Stimulated activated CD4-positive, alpha-beta T cell treated with anti-CD3 and anti-CD28 coated beads, TNF-alpha, amount 100 ng/mL, for 24 hours (primary cell): ENCODE data around the gene RTRAF.
A peak's percentile ranks its signal among the peaks of the same experiment; 100 is the strongest.

Experiments
- DNase-seq, 3 experiments: peaks; one replicate each; pipeline ENCODE4 v3.0.0-alpha.2; 2020; ENCODE audit warnings: low read depth in 3 of 3

RTRAF gene

GRCh38 chr14:51989293-51990234 lies at the start of gene RTRAF:
TSS of gene RTRAF (plus strand) at chr14:51989546. CDS start at chr14:51989640, 94 bp downstream.
- peak; percentile 81 to 90 (median 85) for DNase-seq

- DNase-seq: no peak
These were observed 49.5 kb upstream of the RTRAF start for GRCh38 chr14:51939755-51940301.

GRCh38 chr14:51942971-51943370 lies 46.4 kb upstream of the RTRAF start:
- no peak for DNase-seq

- no peak for DNase-seq
These were observed 39.3 kb upstream of the RTRAF start for GRCh38 chr14:51950007-51950406.

- no peak for DNase-seq
These were observed 37.7 kb upstream of the RTRAF start for GRCh38 chr14:51951656-51952055.

GRCh38 chr14:51954031-51954430 lies 35.3 kb upstream of the RTRAF start:
- no peak for DNase-seq

GRCh38 chr14:51954657-51955056 lies 34.7 kb upstream of the RTRAF start:
- no peak for DNase-seq

GRCh38 chr14:51957950-51958349 lies 31.4 kb upstream of the RTRAF start:
- no peak for DNase-seq

- DNase-seq: no peak
These were observed 29.4 kb upstream of the RTRAF start for GRCh38 chr14:51959928-51960327.

GRCh38 chr14:51960866-51961265 lies 28.5 kb upstream of the RTRAF start:
- no peak for DNase-seq

- no peak for DNase-seq
These were observed 26.6 kb upstream of the RTRAF start for GRCh38 chr14:51962711-51963110.

- no peak for DNase-seq
These were observed 26.1 kb upstream of the RTRAF start for GRCh38 chr14:51963286-51963685.

GRCh38 chr14:51967521-51967920 lies 21.8 kb upstream of the RTRAF start:
- DNase-seq: no peak

- no peak for DNase-seq
These were observed 19.4 kb upstream of the RTRAF start for GRCh38 chr14:51969852-51970540.

GRCh38 chr14:51972566-51972965 lies 16.8 kb upstream of the RTRAF start:
- no peak for DNase-seq

GRCh38 chr14:51977075-51977474 lies 12.3 kb upstream of the RTRAF start:
- no peak for DNase-seq

GRCh38 chr14:51978681-51979085 lies 10.7 kb upstream of the RTRAF start:
- no peak for DNase-seq

GRCh38 chr14:51979088-51979709 lies 10.1 kb upstream of the RTRAF start:
- peak; percentile 74 to 82 (median 79) for DNase-seq

GRCh38 chr14:51981218-51981854 lies 8.0 kb upstream of the RTRAF start:
- DNase-seq: no peak

- DNase-seq: no peak
These were observed 1.1 kb upstream of the RTRAF start for GRCh38 chr14:51988221-51988620.

- DNase-seq: no peak
These were observed 1.1 kb downstream of the RTRAF start for GRCh38 chr14:51990488-51990887.
